Activated T-helper 1 cell treated with Interleukin-2 at 50 U/mL for 16 hours (primary cell): ENCODE measurements around the gene FGF14.

ENCODE experiments used
- DNase-seq: peaks from one replicate; pipeline ENCODE4 v3.0.0-alpha.2; 2020; ENCODE audit warnings: low read depth

The FGF14 gene

GRCh38 chr13:102250448-102250847, 151.4 kb downstream of the FGF14 start:
- no peak for DNase-seq

DNA sequence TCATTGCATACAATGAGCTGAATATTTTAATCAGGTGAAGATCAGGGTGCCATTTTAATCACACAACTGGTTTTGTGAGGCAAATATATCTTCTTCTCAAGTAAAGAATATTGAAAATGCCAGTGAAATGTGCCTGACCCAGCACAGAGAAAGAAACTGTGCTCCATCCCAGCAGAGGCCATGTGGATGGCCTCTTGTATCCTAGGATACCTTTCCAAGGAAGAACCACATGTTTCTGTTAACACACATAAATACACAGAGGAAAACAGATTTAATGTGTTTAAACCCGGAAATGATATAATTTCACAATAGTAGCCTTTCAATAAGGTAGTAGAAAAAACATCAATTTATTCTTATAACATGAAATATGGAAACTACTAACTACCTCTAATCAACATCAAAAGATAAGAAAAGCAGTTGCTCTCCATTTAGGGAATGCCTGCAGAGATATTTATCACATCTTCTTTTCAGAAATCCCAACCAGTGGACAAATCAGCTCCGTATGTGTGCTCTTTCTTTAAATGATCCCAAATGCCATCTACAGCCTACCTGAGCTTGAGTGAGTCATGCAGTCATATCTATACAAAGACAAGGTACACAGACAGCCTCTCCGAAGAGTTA, 157.1 kb downstream of the FGF14 start:
- DNase-seq, result no peak

- no peak for DNase-seq
Observed at GRCh38 chr13:102240110-102240509, 161.7 kb downstream of the FGF14 start.

DNA sequence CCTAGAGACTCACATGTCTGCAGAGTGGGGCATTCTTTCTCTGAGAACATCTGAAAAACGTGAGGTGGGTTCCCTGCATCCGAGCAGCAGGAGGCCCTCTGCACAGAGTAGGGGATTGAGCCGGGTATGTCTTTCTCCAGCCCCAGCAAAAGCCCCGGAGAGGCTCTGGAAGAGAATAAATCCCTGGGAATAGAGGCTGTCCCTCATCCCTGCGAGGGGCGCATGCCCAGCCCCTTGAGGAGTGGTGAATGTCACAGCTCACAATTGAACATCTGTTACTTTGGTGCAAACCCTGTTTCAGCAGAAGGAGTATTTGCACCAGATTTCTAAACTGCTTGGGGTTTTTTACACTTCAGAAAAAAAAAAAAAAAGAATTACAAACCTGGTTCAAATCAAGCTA, 164.6 kb downstream of the FGF14 start:
- no peak for DNase-seq

DNA sequence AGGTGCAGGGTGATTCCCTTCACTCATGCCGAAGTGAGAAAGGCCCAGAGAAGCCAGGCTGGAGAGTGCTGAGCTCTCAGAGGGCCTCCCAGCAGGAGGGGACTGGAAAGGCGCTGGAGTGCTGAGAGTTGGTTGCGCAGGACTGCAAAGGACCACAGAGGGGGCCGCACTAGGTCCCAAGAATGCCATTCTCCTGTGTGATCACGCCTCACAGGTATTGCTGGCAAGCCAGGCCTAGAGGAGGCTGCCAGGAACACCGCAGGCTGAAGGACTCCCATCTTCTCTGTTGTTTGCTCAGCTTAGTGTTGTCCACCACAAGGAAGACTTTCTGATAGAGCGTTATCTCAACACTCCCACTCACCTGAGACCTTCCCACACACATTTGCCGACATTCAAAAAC, 165.0 kb downstream of the FGF14 start:
- DNase-seq, result no peak

- no peak for DNase-seq
Observed at GRCh38 chr13:102236341-102236740, 165.5 kb downstream of the FGF14 start.

DNA sequence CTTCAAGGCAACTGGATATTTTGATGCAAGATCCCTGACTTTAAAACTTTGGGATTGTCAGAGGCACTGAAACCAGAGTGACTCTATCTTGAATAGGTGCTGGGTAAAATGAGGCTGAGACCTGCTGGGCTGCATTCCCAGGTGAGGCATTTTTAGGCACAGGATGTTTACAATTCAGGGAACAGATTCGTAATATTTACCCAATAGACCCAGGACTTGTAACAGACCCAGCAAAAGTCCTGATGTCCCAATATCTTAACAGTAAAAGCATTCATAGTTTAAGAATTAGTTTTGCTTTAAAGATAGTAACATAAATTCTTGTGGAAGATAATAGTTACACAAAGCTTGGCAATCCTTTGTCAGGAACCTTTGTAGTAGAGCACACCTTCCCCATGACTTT, 166.2 kb downstream of the FGF14 start:
- no peak for DNase-seq

GRCh38 chr13:102234618-102235017, 167.2 kb downstream of the FGF14 start:
- DNase-seq, result no peak

DNA sequence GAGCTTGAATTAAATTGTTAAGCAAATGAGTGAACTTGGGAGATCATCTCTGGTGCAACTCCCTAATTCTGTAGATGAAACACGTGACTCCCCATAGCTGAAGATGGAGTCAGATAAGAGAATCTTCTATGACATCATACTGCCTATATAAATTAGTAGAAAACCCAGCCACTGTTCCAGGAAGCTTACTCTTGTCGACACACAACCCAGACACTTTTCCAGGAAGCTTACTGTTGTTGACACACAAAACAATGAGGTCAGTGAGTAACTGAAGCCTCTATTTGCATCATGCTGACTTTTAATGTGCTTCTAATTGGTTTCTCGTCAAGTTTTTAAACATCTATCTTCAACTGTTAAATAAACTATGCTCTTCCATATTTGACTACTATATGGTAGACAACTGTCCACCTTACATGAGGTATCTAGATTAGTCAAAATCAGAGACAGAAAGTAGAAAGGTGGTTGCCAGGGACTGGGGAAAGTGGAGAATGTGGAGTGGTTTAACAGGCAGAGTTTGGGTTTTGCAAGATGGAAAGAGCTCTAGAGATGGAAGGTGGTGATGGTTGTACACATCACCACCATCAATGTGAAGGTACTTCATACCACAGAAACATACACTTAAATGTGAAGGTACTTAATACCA, 168.2 kb downstream of the FGF14 start:
- no peak for DNase-seq

DNA sequence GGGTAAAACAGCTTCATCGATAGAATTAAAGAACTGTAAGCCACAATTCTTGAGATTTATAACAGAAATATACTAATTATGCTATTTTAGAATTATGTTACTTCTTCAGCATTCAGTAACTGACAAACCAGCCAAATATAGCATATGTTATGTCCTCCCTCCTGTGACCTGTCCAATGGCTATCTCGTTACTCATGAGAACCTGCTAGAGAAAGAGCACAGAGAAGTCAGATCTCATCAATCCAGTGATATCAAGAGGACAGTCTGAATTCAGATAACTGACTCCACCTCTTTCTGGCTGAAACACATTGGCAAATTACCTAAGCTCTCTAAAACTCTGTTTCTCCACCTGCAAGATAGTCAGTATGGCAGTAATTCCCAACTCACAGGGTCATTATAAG, 170.4 kb downstream of the FGF14 start:
- DNase-seq, result no peak

GRCh38 chr13:102227741-102228140, 174.1 kb downstream of the FGF14 start:
- no peak for DNase-seq

DNA sequence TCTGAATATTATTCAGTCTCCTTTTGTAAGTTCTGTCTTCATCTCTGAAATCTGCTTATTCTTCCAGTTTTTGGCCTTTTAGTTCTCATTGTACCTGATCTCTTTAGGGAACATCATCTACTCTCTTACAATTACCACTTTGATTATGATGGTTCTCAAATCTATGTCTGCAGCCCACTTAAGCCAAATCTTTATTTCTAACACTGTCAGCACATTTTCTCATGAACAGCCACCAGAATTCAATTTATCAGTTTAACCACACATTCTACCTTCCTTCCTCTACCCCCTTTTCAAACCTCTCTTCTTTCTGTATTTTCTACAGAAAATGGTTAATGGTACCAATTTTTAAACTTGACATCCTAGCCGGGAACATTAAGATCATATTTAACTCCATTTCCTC, 175.3 kb downstream of the FGF14 start:
- DNase-seq, result no peak

DNA sequence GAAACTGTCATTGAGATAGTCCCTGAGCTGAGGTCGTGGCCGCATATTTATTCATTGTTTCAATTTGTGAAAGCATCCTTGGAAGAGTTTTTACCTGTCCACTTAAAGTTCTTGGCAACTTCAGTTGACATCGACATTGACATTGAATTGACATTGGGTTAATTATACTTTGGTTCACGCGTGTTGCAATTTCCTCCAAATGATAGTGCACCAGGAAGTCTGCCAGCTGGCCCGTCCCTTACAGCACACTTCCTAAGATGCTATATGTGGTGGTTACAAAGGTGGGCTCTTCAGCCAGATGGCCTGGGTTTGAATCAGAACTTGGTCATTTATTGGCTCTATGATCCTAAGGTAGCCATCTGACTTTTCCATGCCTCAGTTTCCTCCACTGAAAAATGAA, 176.0 kb downstream of the FGF14 start:
- no peak for DNase-seq

GRCh38 chr13:102220681-102221228, 181.1 kb downstream of the FGF14 start:
- DNase-seq, result no peak

- no peak for DNase-seq
Observed at GRCh38 chr13:102214956-102215355, 186.9 kb downstream of the FGF14 start.

GRCh38 chr13:102212729-102213128, 189.1 kb downstream of the FGF14 start:
- DNase-seq, result no peak

DNA sequence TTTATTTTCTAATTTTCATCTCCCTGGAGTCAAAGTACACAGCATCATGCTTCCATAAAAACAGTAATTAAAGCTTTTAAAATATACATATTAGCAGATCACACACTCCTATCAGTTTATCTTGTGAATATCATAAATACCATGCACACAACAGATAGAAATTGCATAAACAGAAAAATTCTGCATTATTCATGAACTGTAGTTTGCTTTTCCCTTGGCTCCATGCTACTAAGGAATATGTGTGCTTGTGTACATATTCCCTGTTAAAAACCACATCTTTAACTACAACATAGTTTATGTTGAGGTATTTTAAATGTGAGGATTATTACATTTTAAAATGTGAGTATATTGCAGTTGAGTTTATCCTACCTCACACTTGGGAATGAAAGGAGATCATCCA, 193.5 kb downstream of the FGF14 start:
- no peak for DNase-seq

GRCh38 chr13:102207680-102208342, 194.0 kb downstream of the FGF14 start:
- no peak for DNase-seq

- DNase-seq, result no peak
Observed at GRCh38 chr13:102203718-102204117, 198.1 kb downstream of the FGF14 start.

- no peak for DNase-seq
Observed at GRCh38 chr13:102198418-102199311, 203.2 kb downstream of the FGF14 start.

DNA sequence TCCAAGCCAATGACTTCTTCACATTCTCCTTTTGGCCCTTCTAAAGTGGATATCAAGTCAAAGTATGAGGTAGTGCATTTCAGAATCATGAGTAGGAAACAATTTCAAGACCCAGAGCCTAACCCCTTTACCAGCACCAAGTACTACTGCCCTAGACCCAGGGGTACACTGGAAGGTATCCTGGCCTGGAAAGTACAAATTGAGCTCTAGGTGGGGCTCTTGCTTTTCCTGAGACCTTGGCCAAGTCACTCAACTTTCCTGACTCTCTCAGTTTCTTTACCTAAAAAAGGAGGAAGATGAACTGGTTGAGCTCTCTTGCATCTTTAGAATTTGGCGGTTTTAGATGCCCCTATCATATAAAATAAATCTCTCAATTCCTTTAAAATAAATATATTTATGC, 204.7 kb downstream of the FGF14 start:
- DNase-seq, result no peak
